Motor neuron (in vitro differentiated cells): ENCODE data around the gene DGKI. TPM values are rescaled to one million over a fixed set of nuclear protein-coding genes. Genes with fewer than 3 reads are reported as not detected.

ENCODE experiments used
- ATAC-seq, 8 experiments: fragments of 200-7000 bp; cut with Tn5 transposase; replicated peaks in 6 of 8; 2 replicates each; pipeline ENCODE4 v1.8.0; 2021; ENCODE audit warnings: mild to moderate bottlenecking in 8 of 8, moderate library complexity in 8 of 8
- H3K27ac ChIP-seq, 2 donors: fragments of 250-450 bp; sonication (Bioruptor Pico); 2 replicates each; pipeline ENCODE4 v1.9.0; 2021; ENCODE audit warnings: antibody characterized with exemption in 2 of 2, mild to moderate bottlenecking in 2 of 2, moderate library complexity in 1 of 2
- H3K4me1 ChIP-seq, 2 donors: fragments of 250-450 bp; sonication (Bioruptor Pico); replicated peaks in 1 of 2; 2 replicates each; pipeline ENCODE4 v1.6.1; 2021; ENCODE audit warnings: antibody characterized with exemption in 2 of 2, mild to moderate bottlenecking in 2 of 2, moderate library complexity in 1 of 2
- H3K4me3 ChIP-seq, 5 donors: fragments of 250-450 bp; sonication (Bioruptor Pico); 2 replicates each; pipeline ENCODE4 v1.9.0; 2021; ENCODE audit warnings: antibody characterized with exemption in 5 of 5, mild to moderate bottlenecking in 5 of 5, moderate library complexity in 4 of 5
- WGBS, 10 experiments: fragments of 450-650 bp; shearing (Covaris generic); methylation state at CpG; one replicate each; pipeline ENCODE4 v1.0.0; 2022; 5-methylcytosine and 5-hydroxymethylcytosine counted together
- in situ Hi-C, 9 experiments: fragments of 400-800 bp; cut with MboI; loops; one replicate each; pipeline ENCODE4 v1.15.0; 2021; ENCODE audit warnings: low sequenced_read_pairs in 9 of 9, low pct_unique_long_range_greater_than_20kb in 2 of 9; ENCODE audit not compliant: unreplicated experiment in 9 of 9
- total RNA-seq, 8 experiments: library from RNA; unstranded; fragments of 300-600 nt; gene quantifications; 2 replicates each; pipeline versions ENCODE4 v1.2.3 to v1.2.4, GENCODE V29; 2022

DGKI gene
- total RNA-seq, result 10 to 100 TPM in 4 of 8 experiments, 1 to 10 TPM in 2, under 1 TPM in 2; 0.27 to 30.3 (median 10.4) TPM

GRCh38 chr7:137846827-137847567 lies at the start of gene DGKI:
Gene DGKI (minus strand): TSS chr7:137846974.
- H3K27ac ChIP-seq, result peak within 1 kb of the TSS; percentile 55 to 71
- peaks cover 12 to 39% of the 10 kb centered on the region in 2 donors for H3K4me1 ChIP-seq
- in situ Hi-C loops, result no loop called here
- ATAC-seq, result peak; percentile 41 to 95 (median 91)
- 0 to 17% (median 0%) methylated on average over 1 to 7 of the region's 66 CpGs; no CpG with 5 or more reads in 6 of the 10 experiments for WGBS, 10 experiments
- peak within 1 kb of the TSS; percentile 48 to 76 (median 61) for H3K4me3 ChIP-seq

- 49 to 100% (median 79%) methylated on average over 2 to 7 of the region's 8 CpGs for WGBS, 10 experiments
- Histone ChIP-seq H3K4me3 (no peak overlapping the region), H3K4me1 (peaks cover 0 to 7% of the 10 kb centered on the region in 2 donors), H3K27ac (peak overlapping the region in 1 of 2 donors; percentile 25)
- in situ Hi-C loops, result loop anchor here in 6 of 9 experiments (10.0 to 25.0 kb wide), 2 partner anchors 233 to 241 kb away; no protein-coding TSS in a partner anchor
- no peak for ATAC-seq
These were observed 48.8 kb upstream of the DGKI start for GRCh38 chr7:137895301-137896221.

GRCh38 chr7:137893143-137893742 lies 46.5 kb upstream of the DGKI start:
- Histone ChIP-seq H3K27ac (no peak overlapping the region), H3K4me1 (peaks cover 0 to 11% of the 10 kb centered on the region in 2 donors), H3K4me3 (no peak overlapping the region)
- peak in 1 of 8 experiments; percentile 12 for ATAC-seq
- in situ Hi-C loops, result loop anchor here in 6 of 9 experiments (10.0 to 25.0 kb wide), 2 partner anchors 231 to 238 kb away; no protein-coding TSS in a partner anchor

GRCh38 chr7:137891016-137891655 lies 44.4 kb upstream of the DGKI start:
- 13 to 100% (median 86%) methylated on average over 1 to 4 of the region's 4 CpGs; no CpG with 5 or more reads in 1 of the 10 experiments for WGBS, 10 experiments
- H3K4me3 ChIP-seq, result no peak overlapping the region
- peaks cover 3 to 16% of the 10 kb centered on the region in 2 donors for H3K4me1 ChIP-seq
- peak in 2 of 8 experiments; percentile 10 to 29 for ATAC-seq
- in situ Hi-C loops, result loop anchor here in 6 of 9 experiments (10.0 to 25.0 kb wide), 2 partner anchors 229 to 236 kb away; no protein-coding TSS in a partner anchor
- no peak overlapping the region for H3K27ac ChIP-seq

DNA sequence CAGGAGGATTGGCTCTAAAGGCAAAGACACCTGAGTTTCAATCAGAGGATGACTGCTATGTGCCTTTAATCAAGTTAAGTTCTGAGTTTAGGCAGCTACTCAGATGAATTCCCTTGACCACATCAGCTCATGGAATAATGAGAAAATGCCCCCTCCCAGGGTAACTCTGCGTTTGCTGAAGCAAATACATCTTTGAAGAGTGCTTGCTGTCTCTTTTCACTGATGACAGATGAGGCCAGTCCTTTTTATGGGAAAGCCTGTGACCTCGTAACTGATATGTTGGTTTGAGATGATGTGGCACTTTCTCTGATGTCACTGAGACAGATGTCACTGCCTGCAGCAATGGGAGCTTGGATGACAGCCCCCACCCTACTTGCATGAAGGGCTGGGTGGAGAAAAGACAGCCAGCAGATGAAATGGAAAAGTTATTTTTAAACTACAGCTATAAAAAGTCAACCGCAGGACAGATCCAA lies 43.7 kb upstream of the DGKI start:
- 0 to 82% (median 50%) methylated on average over 1 to 3 of the region's 3 CpGs; no CpG with 5 or more reads in 1 of the 10 experiments for WGBS, 10 experiments
- no peak overlapping the region for H3K4me3 ChIP-seq
- in situ Hi-C loops, result loop anchor here in 6 of 9 experiments (10.0 to 25.0 kb wide), 2 partner anchors 228 to 236 kb away; no protein-coding TSS in a partner anchor
- H3K27ac ChIP-seq, result no peak overlapping the region
- ATAC-seq, result peak; percentile 69 to 96 (median 93)
- peaks cover 5 to 22% of the 10 kb centered on the region in 2 donors for H3K4me1 ChIP-seq

GRCh38 chr7:137888241-137888640 lies 41.5 kb upstream of the DGKI start:
- peaks cover 6 to 17% of the 10 kb centered on the region in 2 donors for H3K4me1 ChIP-seq
- H3K27ac ChIP-seq, result no peak overlapping the region
- ATAC-seq, result no peak
- 94 to 100% (median 100%) methylated on average over 1 to 2 of the region's 2 CpGs; no CpG with 5 or more reads in 4 of the 10 experiments for WGBS, 10 experiments
- H3K4me3 ChIP-seq, result no peak overlapping the region
- in situ Hi-C loops, result loop anchor here in 5 of 9 experiments (25.0 kb wide), 1 partner anchor 226 kb away; no protein-coding TSS in a partner anchor

GRCh38 chr7:137886746-137887145 lies 40.0 kb upstream of the DGKI start:
- peak in 3 of 8 experiments; percentile 22 to 51 (median 41) for ATAC-seq

GRCh38 chr7:137886281-137886680 lies 39.5 kb upstream of the DGKI start:
- no peak overlapping the region for H3K27ac ChIP-seq
- WGBS, 10 experiments, result 59 to 100% (median 63%) methylated on average over 1 to 3 of the region's 3 CpGs; no CpG with 5 or more reads in 3 of the 10 experiments
- H3K4me1 ChIP-seq, result peaks cover 13 to 22% of the 10 kb centered on the region in 2 donors
- no peak for ATAC-seq
- in situ Hi-C loops, result loop anchor here in 5 of 9 experiments (25.0 kb wide), 1 partner anchor 224 kb away; no protein-coding TSS in a partner anchor
- H3K4me3 ChIP-seq, result no peak overlapping the region

More at GRCh38 chr7:137886746-137887145, 40.0 kb upstream of the DGKI start:
- no peak overlapping the region for H3K4me3 ChIP-seq
- no peak overlapping the region for H3K27ac ChIP-seq
- 13 to 100% (median 67%) methylated on average over 1 to 2 of the region's 2 CpGs; no CpG with 5 or more reads in 5 of the 10 experiments for WGBS, 10 experiments
- peaks cover 13 to 22% of the 10 kb centered on the region in 2 donors for H3K4me1 ChIP-seq
- in situ Hi-C loops, result loop anchor here in 5 of 9 experiments (25.0 kb wide), 1 partner anchor 224 kb away; no protein-coding TSS in a partner anchor

- H3K4me1 ChIP-seq, result peaks cover 13 to 22% of the 10 kb centered on the region in 2 donors
- H3K4me3 ChIP-seq, result no peak overlapping the region
- H3K27ac ChIP-seq, result no peak overlapping the region
- no peak for ATAC-seq
- WGBS, 10 experiments, result 67 to 100% (median 92%) methylated on average over 2 to 5 of the region's 5 CpGs; no CpG with 5 or more reads in 2 of the 10 experiments
- in situ Hi-C loops, result loop anchor here in 5 of 9 experiments (25.0 kb wide), 1 partner anchor 223 kb away; no protein-coding TSS in a partner anchor
These were observed 38.9 kb upstream of the DGKI start for GRCh38 chr7:137885678-137886077.

DNA sequence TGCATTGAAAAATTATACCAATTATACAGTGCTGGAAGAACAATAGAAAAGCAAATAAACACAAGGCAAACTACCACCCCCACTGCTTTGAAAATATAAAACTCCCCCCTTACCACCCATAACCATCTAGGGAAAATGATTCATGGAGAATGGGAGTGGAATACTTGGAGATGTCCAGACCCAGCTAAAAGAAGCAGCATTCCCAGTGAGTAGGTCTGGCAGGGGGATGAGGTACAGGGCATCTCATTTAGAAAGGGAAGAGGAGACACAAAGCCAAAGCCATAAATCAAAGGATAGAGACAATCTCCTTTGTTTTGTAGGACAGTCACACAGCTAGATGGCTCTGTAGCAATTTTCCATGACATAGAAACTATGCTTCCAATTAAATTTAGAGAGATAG lies 36.0 kb upstream of the DGKI start:
- peaks cover 35 to 36% of the 10 kb centered on the region in 2 donors for H3K4me1 ChIP-seq
- in situ Hi-C loops, result loop anchor here in 5 of 9 experiments (25.0 kb wide), 1 partner anchor 221 kb away; no protein-coding TSS in a partner anchor
- no peak overlapping the region for H3K4me3 ChIP-seq
- ATAC-seq, result peak in 3 of 8 experiments; percentile 12 to 47 (median 45)
- H3K27ac ChIP-seq, result no peak overlapping the region

DNA sequence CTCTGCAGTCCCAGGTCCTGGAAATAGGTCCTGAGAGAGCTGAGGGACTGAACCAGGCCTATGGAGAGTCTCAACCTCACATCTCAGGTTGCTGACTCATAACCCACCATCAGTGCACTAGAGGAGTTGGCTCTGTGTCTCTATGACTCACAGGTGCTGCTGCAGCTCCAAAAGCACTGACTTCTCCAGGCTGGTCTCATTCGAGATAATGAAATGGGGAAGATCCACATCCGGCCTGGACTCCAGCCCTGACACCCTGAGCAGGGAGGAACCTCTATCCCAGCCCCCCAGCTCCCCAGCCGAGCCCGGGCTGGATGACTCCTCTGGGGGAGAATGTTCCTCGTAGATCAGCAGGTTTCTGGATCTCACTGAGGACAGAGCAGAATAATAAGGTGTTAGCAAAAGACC lies 35.5 kb upstream of the DGKI start:
- Histone ChIP-seq H3K27ac (no peak overlapping the region), H3K4me1 (peaks cover 37 to 40% of the 10 kb centered on the region in 2 donors), H3K4me3 (no peak overlapping the region)
- in situ Hi-C loops, result loop anchor here in 5 of 9 experiments (25.0 kb wide), 1 partner anchor 220 kb away; no protein-coding TSS in a partner anchor
- 20 to 94% (median 57%) methylated on average over 1 to 2 of the region's 5 CpGs; no CpG with 5 or more reads in 6 of the 10 experiments for WGBS, 10 experiments
- peak in 2 of 8 experiments; percentile 65 to 75 for ATAC-seq
